ENCODE results near the gene GFAP. TPM values are rescaled to one million over a fixed set of nuclear protein-coding genes. Genes with fewer than 3 reads are reported as not detected.

GFAP gene
- total RNA-seq, 1 experiment from 2014 or later = not detected

GRCh38 chr17:44867841-44868240 is 47.5 kb downstream of the GFAP start:
- no peak for TF ChIP-seq CTCF (conservative IDR thresholded peaks at IDR 0.05; ENCODE audit: low read depth, low read length)
- no peak for TF ChIP-seq EZH2 (IDR thresholded peaks at IDR 0.05; ENCODE audit: borderline replicate concordance, low read depth, low read length, poor library complexity, severe bottlenecking)
- Histone ChIP-seq H3K36me3 (ENCODE audit: insufficient read depth, low read length, poor library complexity, severe bottlenecking) (peaks cover 32% of the 10 kb centered on the region), H3K4me3 (ENCODE audit: low read depth, low read length, poor library complexity, severe bottlenecking) (no peak overlapping the region), H3K4me1 (ENCODE audit: insufficient read depth, low read length, poor library complexity, severe bottlenecking) (no peaks in the 10 kb centered on the region), H3K9me3 (ENCODE audit: low read depth, low read length, poor library complexity, severe bottlenecking) (no peaks in the 10 kb centered on the region), H3K27me3 (replicated peaks; ENCODE audit: insufficient read depth, low read depth, low read length, poor library complexity) (no peaks in the 10 kb centered on the region), H3K27ac (ENCODE audit: low read depth, low read length, poor library complexity, severe bottlenecking) (no peak overlapping the region)
- DNase-seq (ENCODE audit: low spot score) = no peak
- ChIA-PET CTCF (no interaction called here), POLR2A (ENCODE audit: low non-redundant PET) (no interaction called here)
- intact Hi-C loops (cut with micrococcal nuclease; ENCODE audit: unreplicated experiment) = no loop called here
- BruUV-seq (replicated peaks) = no TSS peak

DNA sequence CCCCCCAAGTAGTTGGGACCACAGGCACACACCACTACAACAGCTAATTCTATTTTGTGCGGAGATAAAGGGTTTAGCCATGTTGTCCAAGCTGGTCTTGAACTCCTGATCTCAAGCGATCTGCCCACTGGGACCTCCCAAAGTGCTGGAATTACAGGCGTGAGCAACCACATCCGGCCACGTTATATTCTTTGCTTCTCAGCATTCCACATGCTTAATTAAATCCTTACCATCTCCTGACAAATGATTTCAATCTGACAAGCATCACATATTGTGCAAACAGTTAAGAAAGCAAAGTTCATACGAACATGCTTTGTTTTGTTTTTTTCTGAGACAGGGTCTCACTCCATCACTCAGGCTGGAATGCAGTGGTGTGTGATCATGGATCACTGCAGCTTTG is 49.4 kb downstream of the GFAP start:
- H3K9me3 ChIP-seq (ENCODE audit: low read depth, low read length, poor library complexity, severe bottlenecking) = no peaks in the 10 kb centered on the region
- intact Hi-C loops (cut with micrococcal nuclease; ENCODE audit: unreplicated experiment) = loop anchor here (1.0 kb wide), 1 partner anchor 92 kb away; no protein-coding TSS in a partner anchor
- H3K27ac ChIP-seq (ENCODE audit: low read depth, low read length, poor library complexity, severe bottlenecking) = no peak overlapping the region
- no peak overlapping the region for H3K4me3 ChIP-seq (ENCODE audit: low read depth, low read length, poor library complexity, severe bottlenecking)
- no TSS peak for BruUV-seq (replicated peaks)
- ChIA-PET CTCF (interaction anchor here (1.0 kb wide), 1 partner anchor 91 kb away, joined by 3 read pairs; no protein-coding TSS in a partner anchor), POLR2A (ENCODE audit: low non-redundant PET) (no interaction called here)
- no peak for DNase-seq (ENCODE audit: low spot score)
- no peaks in the 10 kb centered on the region for H3K27me3 ChIP-seq (replicated peaks; ENCODE audit: insufficient read depth, low read depth, low read length, poor library complexity)
- H3K4me1 ChIP-seq (ENCODE audit: insufficient read depth, low read length, poor library complexity, severe bottlenecking) = no peaks in the 10 kb centered on the region
- TF ChIP-seq EZH2 (IDR thresholded peaks at IDR 0.05; ENCODE audit: borderline replicate concordance, low read depth, low read length, poor library complexity, severe bottlenecking) (no peak), CTCF (conservative IDR thresholded peaks at IDR 0.05; ENCODE audit: low read depth, low read length) (no peak)
- peaks cover 33% of the 10 kb centered on the region for H3K36me3 ChIP-seq (ENCODE audit: insufficient read depth, low read length, poor library complexity, severe bottlenecking)

GRCh38 chr17:44865231-44865660 is 50.1 kb downstream of the GFAP start:
- no peaks in the 10 kb centered on the region for H3K9me3 ChIP-seq (ENCODE audit: low read depth, low read length, poor library complexity, severe bottlenecking)
- ChIA-PET CTCF (interaction anchor here (0.6 kb wide), 1 partner anchor 41 kb away, joined by 5 read pairs; no protein-coding TSS in a partner anchor), POLR2A (ENCODE audit: low non-redundant PET) (no interaction called here)
- H3K4me1 ChIP-seq (ENCODE audit: insufficient read depth, low read length, poor library complexity, severe bottlenecking) = no peaks in the 10 kb centered on the region
- H3K27me3 ChIP-seq (replicated peaks; ENCODE audit: insufficient read depth, low read depth, low read length, poor library complexity) = no peaks in the 10 kb centered on the region
- H3K27ac ChIP-seq (ENCODE audit: low read depth, low read length, poor library complexity, severe bottlenecking) = no peak overlapping the region
- no TSS peak for BruUV-seq (replicated peaks)
- H3K4me3 ChIP-seq (ENCODE audit: low read depth, low read length, poor library complexity, severe bottlenecking) = no peak overlapping the region
- intact Hi-C loops (cut with micrococcal nuclease; ENCODE audit: unreplicated experiment) = loop anchor here (1.0 kb wide), 1 partner anchor 91 kb away; no protein-coding TSS in a partner anchor
- peaks cover 33% of the 10 kb centered on the region for H3K36me3 ChIP-seq (ENCODE audit: insufficient read depth, low read length, poor library complexity, severe bottlenecking)
- TF ChIP-seq CTCF (conservative IDR thresholded peaks at IDR 0.05; ENCODE audit: low read depth, low read length) (peak; percentile 63), EZH2 (IDR thresholded peaks at IDR 0.05; ENCODE audit: borderline replicate concordance, low read depth, low read length, poor library complexity, severe bottlenecking) (no peak)
- peak; percentile 68 for DNase-seq (ENCODE audit: low spot score)
